SU-DHL-6 (cell line): Measurements from ENCODE around the gene KLF3.

Experiments used
- EZH2phosphoT487 ChIP-seq: fragments of 200-600 bp; sonication (generic), shearing (Covaris generic); conservative IDR thresholded peaks from 2 replicates; pipeline ENCODE4 v1.6.1; 2018; ENCODE audit warnings: mild to moderate bottlenecking, antibody characterized with exemption, low read length, moderate library complexity, mixed read lengths
- TF ChIP-seq, protein P1 (sequence below): fragments of 200-600 bp; sonication (generic); IDR thresholded peaks from one replicate; pipeline ENCODE4 v1.5.1; 2017; ENCODE audit warnings: antibody characterized with exemption, mild to moderate bottlenecking, low read length, moderate library complexity; ENCODE audit not compliant: insufficient read depth, poor library complexity, severe bottlenecking

DNA sequence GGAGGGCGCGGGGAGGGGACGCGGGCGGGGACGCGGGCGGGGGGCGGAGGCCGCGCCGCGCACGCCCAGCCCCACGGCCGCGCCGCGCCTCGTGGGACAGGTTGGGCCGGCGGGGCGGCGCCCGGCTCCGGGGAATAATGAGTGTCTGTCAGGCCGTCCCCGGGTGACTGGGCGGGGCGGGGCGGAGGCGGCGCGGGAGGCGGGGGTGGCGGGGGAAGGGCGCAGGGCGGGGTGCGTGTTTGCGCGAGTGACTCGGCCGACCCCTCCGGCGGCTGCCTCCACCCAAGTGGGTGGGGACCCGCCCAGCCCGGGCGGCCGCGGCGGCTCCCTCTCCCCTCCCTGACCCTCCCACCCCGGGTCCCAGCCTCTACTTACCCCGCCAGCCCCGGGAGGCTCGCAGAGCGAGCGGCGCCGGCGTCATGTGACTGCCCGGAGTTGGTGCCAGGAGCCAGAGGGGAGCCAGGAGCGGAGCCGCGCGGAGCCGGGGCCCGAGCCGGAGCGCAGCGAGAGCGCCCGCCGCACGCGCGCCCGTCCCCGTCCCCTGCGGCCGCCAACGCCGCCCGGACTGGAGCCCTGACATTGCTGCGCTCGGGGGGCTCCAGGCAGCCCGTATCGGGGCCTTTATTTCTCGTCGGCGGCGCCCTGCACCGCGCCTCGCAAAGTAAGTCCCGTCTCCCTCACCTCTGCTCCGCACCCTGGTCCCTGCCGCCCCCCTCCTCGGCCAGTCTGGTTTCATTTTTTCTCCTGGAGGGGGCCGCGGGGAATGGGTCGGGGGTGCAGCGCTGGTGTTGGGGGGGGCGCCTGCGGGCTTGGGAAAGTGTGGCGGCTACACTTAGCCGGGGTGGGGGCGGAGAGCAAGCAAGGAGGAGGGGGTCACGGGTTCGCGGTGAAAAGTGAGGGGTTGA is at the start of gene KLF3:
- TF ChIP-seq, protein P1, sequence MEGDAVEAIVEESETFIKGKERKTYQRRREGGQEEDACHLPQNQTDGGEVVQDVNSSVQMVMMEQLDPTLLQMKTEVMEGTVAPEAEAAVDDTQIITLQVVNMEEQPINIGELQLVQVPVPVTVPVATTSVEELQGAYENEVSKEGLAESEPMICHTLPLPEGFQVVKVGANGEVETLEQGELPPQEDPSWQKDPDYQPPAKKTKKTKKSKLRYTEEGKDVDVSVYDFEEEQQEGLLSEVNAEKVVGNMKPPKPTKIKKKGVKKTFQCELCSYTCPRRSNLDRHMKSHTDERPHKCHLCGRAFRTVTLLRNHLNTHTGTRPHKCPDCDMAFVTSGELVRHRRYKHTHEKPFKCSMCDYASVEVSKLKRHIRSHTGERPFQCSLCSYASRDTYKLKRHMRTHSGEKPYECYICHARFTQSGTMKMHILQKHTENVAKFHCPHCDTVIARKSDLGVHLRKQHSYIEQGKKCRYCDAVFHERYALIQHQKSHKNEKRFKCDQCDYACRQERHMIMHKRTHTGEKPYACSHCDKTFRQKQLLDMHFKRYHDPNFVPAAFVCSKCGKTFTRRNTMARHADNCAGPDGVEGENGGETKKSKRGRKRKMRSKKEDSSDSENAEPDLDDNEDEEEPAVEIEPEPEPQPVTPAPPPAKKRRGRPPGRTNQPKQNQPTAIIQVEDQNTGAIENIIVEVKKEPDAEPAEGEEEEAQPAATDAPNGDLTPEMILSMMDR: no peak
- TF ChIP-seq EZH2phosphoT487: no peak
